Measurements from ENCODE around the gene TPX2.
"Not testable (repeated sequence)": the region's sequence is repeated elsewhere in the genome, so short reads cannot be mapped to it uniquely, and the experiment has no call there.

DNA sequence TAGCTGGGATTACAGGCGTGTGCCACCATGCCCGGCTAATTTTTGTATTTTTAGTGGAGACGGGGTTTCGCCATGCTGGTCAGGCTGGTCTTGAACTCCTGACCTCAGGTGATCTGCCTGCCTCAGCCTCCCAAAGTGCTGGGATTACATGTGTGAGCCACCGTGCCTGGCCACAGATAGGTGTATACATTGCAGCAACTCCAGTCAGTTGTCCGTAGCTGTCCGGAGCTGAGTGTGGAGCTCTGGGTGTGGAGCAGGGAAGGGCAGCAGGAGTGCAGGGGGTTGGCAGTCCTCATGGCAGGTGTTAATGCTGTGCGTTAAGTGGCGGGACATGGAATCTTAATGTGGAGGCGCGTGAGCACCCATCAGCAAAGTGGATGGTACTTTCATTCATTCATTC is 88.9 kb downstream of the TPX2 start:
- TF ChIP-seq, protein P1, sequence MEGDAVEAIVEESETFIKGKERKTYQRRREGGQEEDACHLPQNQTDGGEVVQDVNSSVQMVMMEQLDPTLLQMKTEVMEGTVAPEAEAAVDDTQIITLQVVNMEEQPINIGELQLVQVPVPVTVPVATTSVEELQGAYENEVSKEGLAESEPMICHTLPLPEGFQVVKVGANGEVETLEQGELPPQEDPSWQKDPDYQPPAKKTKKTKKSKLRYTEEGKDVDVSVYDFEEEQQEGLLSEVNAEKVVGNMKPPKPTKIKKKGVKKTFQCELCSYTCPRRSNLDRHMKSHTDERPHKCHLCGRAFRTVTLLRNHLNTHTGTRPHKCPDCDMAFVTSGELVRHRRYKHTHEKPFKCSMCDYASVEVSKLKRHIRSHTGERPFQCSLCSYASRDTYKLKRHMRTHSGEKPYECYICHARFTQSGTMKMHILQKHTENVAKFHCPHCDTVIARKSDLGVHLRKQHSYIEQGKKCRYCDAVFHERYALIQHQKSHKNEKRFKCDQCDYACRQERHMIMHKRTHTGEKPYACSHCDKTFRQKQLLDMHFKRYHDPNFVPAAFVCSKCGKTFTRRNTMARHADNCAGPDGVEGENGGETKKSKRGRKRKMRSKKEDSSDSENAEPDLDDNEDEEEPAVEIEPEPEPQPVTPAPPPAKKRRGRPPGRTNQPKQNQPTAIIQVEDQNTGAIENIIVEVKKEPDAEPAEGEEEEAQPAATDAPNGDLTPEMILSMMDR (optimal IDR thresholded peaks at IDR 0.05 in 1 of 3, IDR thresholded peaks at IDR 0.05 in 1 of 3, conservative IDR thresholded peaks at IDR 0.05 in 1 of 3; ENCODE audit: extremely low read depth in 1 of 3, insufficient read depth in 2 of 3, low read length in 3 of 3), result not testable (repeated sequence)
- TF ChIP-seq EZH2 (IDR thresholded peaks at IDR 0.05; ENCODE audit: low read length), result not testable (repeated sequence)

Measured in keratinocyte (primary cell).